HepG2 (cell line): ENCODE results near the gene NEU4. TPM values are rescaled to one million over a fixed set of nuclear protein-coding genes. Genes with fewer than 3 reads are reported as not detected.
A peak's percentile ranks its signal among the peaks of the same experiment; 100 is the strongest.

ENCODE experiments used
- CHCHD3 ChIP-seq: sonication (generic); formaldehyde crosslinking; IDR thresholded peaks from 2 replicates; pipeline ENCODE4 v1.8.0; 2022; ENCODE audit warnings: mild to moderate bottlenecking, missing genetic modification reagents, moderate library complexity
- DPF2 ChIP-seq: sonication (generic); formaldehyde crosslinking; IDR thresholded peaks from 2 replicates; pipeline ENCODE4 v1.4.0; 2020; ENCODE audit warnings: mild to moderate bottlenecking, low read depth, missing genetic modification reagents, borderline replicate concordance
- IRF2 ChIP-seq: IDR thresholded peaks from 2 replicates; pipeline ENCODE4 v1.6.1; 2018; ENCODE audit warnings: missing genetic modification reagents, missing compliant biosample characterization
- KAT7 ChIP-seq: IDR thresholded peaks from 2 replicates; pipeline ENCODE4 v1.6.1; 2018; ENCODE audit warnings: borderline replicate concordance, missing compliant biosample characterization
- MLLT10 ChIP-seq: sonication (generic); formaldehyde crosslinking; IDR thresholded peaks from 2 replicates; pipeline ENCODE4 v1.4.0; 2020; ENCODE audit warnings: missing genetic modification reagents
- MYC ChIP-seq: sonication (generic); formaldehyde crosslinking; IDR thresholded peaks from 2 replicates; pipeline ENCODE4 v1.9.0; 2021; ENCODE audit warnings: missing genetic modification reagents, borderline replicate concordance
- NPAS2 ChIP-seq: sonication (generic); formaldehyde crosslinking; IDR thresholded peaks from 2 replicates; pipeline ENCODE4 v1.8.0; 2022; ENCODE audit warnings: mild to moderate bottlenecking, missing genetic modification reagents, borderline replicate concordance
- NR1H2 ChIP-seq: sonication (generic); formaldehyde crosslinking; IDR thresholded peaks from 2 replicates; pipeline ENCODE4 v1.8.1; 2022; ENCODE audit warnings: low read depth, missing genetic modification reagents, borderline replicate concordance
- PAF1 ChIP-seq: IDR thresholded peaks from 2 replicates; pipeline ENCODE4 v1.6.1; 2016; ENCODE audit warnings: missing genetic modification reagents, missing compliant biosample characterization
- POLR2A ChIP-seq, 2 experiments: IDR thresholded peaks; 2 replicates each; pipeline ENCODE4 v1.6.1; 2011; ENCODE audit warnings: low read depth in 2 of 2, low read length in 2 of 2, mild to moderate bottlenecking in 1 of 2, moderate library complexity in 1 of 2; ENCODE audit not compliant: insufficient read depth in 1 of 2
- POLR2G ChIP-seq: fragments of 200-400 bp; formaldehyde crosslinking; IDR thresholded peaks from 2 replicates; pipeline ENCODE4 v1.6.1; 2018; ENCODE audit warnings: mild to moderate bottlenecking, low read depth, low read length, moderate library complexity
- SNAPC2 ChIP-seq: sonication (generic); formaldehyde crosslinking; IDR thresholded peaks from 2 replicates; pipeline ENCODE4 v1.8.1; 2022; ENCODE audit warnings: mild to moderate bottlenecking, missing genetic modification reagents
- TBP ChIP-seq: sonication (generic); formaldehyde crosslinking; IDR thresholded peaks from 2 replicates; pipeline ENCODE4 v1.5.0; 2020; ENCODE audit warnings: missing genetic modification reagents
- TGIF2 ChIP-seq: IDR thresholded peaks from 2 replicates; pipeline ENCODE4 v1.6.1; 2016; ENCODE audit warnings: control low read depth, missing compliant biosample characterization
- TRIM24 ChIP-seq: sonication (generic); formaldehyde crosslinking; IDR thresholded peaks from 2 replicates; pipeline ENCODE4 v1.8.0; 2022; ENCODE audit warnings: mild to moderate bottlenecking, missing genetic modification reagents
- WIZ ChIP-seq: sonication (generic); formaldehyde crosslinking; IDR thresholded peaks from 2 replicates; pipeline ENCODE4 v1.5.1; 2020; ENCODE audit warnings: mild to moderate bottlenecking, missing genetic modification reagents
- ZFP90 ChIP-seq: sonication (generic); formaldehyde crosslinking; IDR thresholded peaks from 2 replicates; pipeline ENCODE4 v1.8.0; 2022; ENCODE audit warnings: missing genetic modification reagents, mild to moderate bottlenecking, inconsistent platforms, borderline replicate concordance
- ZNF34 ChIP-seq: sonication (generic); formaldehyde crosslinking; IDR thresholded peaks from 2 replicates; pipeline ENCODE4 v1.4.0; 2020; ENCODE audit warnings: mild to moderate bottlenecking, missing genetic modification reagents, borderline replicate concordance
- ZNF441 ChIP-seq: sonication (generic); formaldehyde crosslinking; IDR thresholded peaks from 2 replicates; pipeline ENCODE4 v1.7.0; 2021; ENCODE audit warnings: missing genetic modification reagents, borderline replicate concordance
- ZNF788 ChIP-seq: sonication (generic); formaldehyde crosslinking; IDR thresholded peaks from 2 replicates; pipeline ENCODE4 v1.5.0; 2020; ENCODE audit warnings: mild to moderate bottlenecking, missing genetic modification reagents, borderline replicate concordance
- polyA plus RNA-seq, 8 experiments: library from polyadenylated mRNA; depleted of rRNA in 3 of 8; stranded (reverse) in 7 of 8; unstranded in 1 of 8; fragments of >200 nt; fragmentation: Illumina TruSeq in 4 of 8; extraction: Trizol in 4 of 8; gene quantifications; 2 replicates each; pipeline versions ENCODE4 v1.2.1 to v1.2.3, GENCODE V29; 2011 to 2016; ENCODE audit warnings: low read depth in 4 of 8, missing spikeins in 1 of 8, mixed read lengths in 1 of 8; ENCODE audit not compliant: insufficient read depth in 1 of 8
- total RNA-seq, 5 experiments: library from RNA; depleted of rRNA; stranded (reverse); fragments of >200 nt; fragmentation: Illumina TruSeq; extraction: Trizol; gene quantifications; 2 replicates each; pipeline ENCODE4 v1.2.3, GENCODE V29; 2016; ENCODE audit warnings: low read depth in 1 of 5
- TF ChIP-seq, protein P1 (sequence below): sonication (generic); formaldehyde crosslinking; IDR thresholded peaks from 2 replicates; pipeline ENCODE4 v1.5.0; 2020; ENCODE audit warnings: missing genetic modification reagents
- TF ChIP-seq, protein P2 (sequence below): IDR thresholded peaks from 2 replicates; pipeline ENCODE4 v1.6.1; 2016
- TF ChIP-seq, protein P3 (sequence below): sonication (generic); formaldehyde crosslinking; IDR thresholded peaks from 2 replicates; pipeline ENCODE4 v1.4.0; 2020; ENCODE audit warnings: missing genetic modification reagents; ENCODE audit errors: not compliant biosample characterization
- TF ChIP-seq, protein P4 (sequence below): sonication (generic); formaldehyde crosslinking; IDR thresholded peaks from 2 replicates; pipeline ENCODE4 v1.5.0; 2020; ENCODE audit warnings: missing genetic modification reagents
- TF ChIP-seq, protein P5 (sequence below): sonication (generic); formaldehyde crosslinking; IDR thresholded peaks from 2 replicates; pipeline ENCODE4 v1.4.0; 2020; ENCODE audit warnings: missing genetic modification reagents
- TF ChIP-seq, protein P6 (sequence below): sonication (generic); formaldehyde crosslinking; IDR thresholded peaks from 2 replicates; pipeline ENCODE4 v1.8.1; 2023; ENCODE audit warnings: mild to moderate bottlenecking, missing genetic modification reagents, borderline replicate concordance
- TF ChIP-seq, protein P7 (sequence below): sonication (generic); formaldehyde crosslinking; IDR thresholded peaks from 2 replicates; pipeline ENCODE4 v1.4.0; 2020; ENCODE audit warnings: missing genetic modification reagents

The NEU4 gene
- total and polyA plus RNA-seq, 2 of the 13 experiments (the other 11 are each of a cell fraction or from before 2014, with no cell fraction given) = 53.5 to 107 TPM

DNA sequence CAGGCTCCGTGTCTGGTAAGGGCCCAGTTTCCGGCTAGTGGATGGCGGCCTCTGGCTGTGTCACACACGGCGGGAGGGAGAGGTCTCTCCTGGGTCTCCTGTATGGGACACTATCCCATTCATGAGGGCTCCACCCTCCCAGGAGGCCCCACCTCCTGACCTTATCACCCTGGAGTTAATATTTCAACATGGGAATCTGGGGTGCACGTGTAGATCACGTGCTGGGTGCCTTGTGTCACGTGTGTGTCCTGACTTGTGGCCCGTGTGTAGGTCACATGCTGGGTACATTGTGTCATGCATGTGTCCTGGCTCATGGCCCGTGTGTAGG, 9.9 kb downstream of the NEU4 start (continued):
- peak; percentile 83 for TF ChIP-seq PAF1 (CRISPR knock-in tag)
- peak; percentile 87; the same call in 1 of the 2 replicates for TF ChIP-seq MYC (CRISPR knock-in tag)
- TF ChIP-seq TRIM24 (CRISPR knock-in tag) = peak; percentile 99
- TF ChIP-seq ZNF441 (CRISPR knock-in tag) = peak; percentile 64; the same call in 1 of the 2 replicates
- TF ChIP-seq, protein P1, sequence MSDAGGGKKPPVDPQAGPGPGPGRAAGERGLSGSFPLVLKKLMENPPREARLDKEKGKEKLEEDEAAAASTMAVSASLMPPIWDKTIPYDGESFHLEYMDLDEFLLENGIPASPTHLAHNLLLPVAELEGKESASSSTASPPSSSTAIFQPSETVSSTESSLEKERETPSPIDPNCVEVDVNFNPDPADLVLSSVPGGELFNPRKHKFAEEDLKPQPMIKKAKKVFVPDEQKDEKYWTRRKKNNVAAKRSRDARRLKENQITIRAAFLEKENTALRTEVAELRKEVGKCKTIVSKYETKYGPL = no peak
- TF ChIP-seq, protein P2, sequence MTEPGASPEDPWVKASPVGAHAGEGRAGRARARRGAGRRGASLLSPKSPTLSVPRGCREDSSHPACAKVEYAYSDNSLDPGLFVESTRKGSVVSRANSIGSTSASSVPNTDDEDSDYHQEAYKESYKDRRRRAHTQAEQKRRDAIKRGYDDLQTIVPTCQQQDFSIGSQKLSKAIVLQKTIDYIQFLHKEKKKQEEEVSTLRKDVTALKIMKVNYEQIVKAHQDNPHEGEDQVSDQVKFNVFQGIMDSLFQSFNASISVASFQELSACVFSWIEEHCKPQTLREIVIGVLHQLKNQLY (CRISPR knock-in tag) = peak; percentile 100
- no peak for TF ChIP-seq WIZ (CRISPR knock-in tag)
- TF ChIP-seq CHCHD3 (CRISPR knock-in tag) = peak; percentile 52; the same call in 1 of the 2 replicates
- TF ChIP-seq, protein P3, sequence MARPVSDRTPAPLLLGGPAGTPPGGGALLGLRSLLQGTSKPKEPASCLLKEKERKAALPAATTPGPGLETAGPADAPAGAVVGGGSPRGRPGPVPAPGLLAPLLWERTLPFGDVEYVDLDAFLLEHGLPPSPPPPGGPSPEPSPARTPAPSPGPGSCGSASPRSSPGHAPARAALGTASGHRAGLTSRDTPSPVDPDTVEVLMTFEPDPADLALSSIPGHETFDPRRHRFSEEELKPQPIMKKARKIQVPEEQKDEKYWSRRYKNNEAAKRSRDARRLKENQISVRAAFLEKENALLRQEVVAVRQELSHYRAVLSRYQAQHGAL (CRISPR knock-in tag) = no peak
- TF ChIP-seq POLR2A (IDR thresholded peaks at IDR 0.05; ENCODE audit: insufficient read depth in 1 of 2, low read depth in 2 of 2, low read length in 2 of 2) = peak in 1 of 2 experiments; percentile 61; a peak in 2 of 4 replicates
- TF ChIP-seq ZNF34 (CRISPR knock-in tag) = peak; percentile 29; the same call in 1 of the 2 replicates
- TF ChIP-seq TGIF2 (CRISPR knock-in tag) = peak; percentile 98
- TF ChIP-seq ZNF788 (CRISPR knock-in tag) = peak; percentile 91; the same call in 1 of the 2 replicates
- no peak for TF ChIP-seq NR1H2 (CRISPR knock-in tag)
- TF ChIP-seq NPAS2 (CRISPR knock-in tag) = peak; percentile 96
- TF ChIP-seq, protein P4, sequence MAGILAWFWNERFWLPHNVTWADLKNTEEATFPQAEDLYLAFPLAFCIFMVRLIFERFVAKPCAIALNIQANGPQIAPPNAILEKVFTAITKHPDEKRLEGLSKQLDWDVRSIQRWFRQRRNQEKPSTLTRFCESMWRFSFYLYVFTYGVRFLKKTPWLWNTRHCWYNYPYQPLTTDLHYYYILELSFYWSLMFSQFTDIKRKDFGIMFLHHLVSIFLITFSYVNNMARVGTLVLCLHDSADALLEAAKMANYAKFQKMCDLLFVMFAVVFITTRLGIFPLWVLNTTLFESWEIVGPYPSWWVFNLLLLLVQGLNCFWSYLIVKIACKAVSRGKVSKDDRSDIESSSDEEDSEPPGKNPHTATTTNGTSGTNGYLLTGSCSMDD (CRISPR knock-in tag) = no peak
- TF ChIP-seq TBP = no peak
- peak; percentile 83 for TF ChIP-seq IRF2 (CRISPR knock-in tag)
- TF ChIP-seq DPF2 (CRISPR knock-in tag) = peak; percentile 47; the same call in 1 of the 2 replicates
- no peak for TF ChIP-seq MLLT10
- TF ChIP-seq, protein P5, sequence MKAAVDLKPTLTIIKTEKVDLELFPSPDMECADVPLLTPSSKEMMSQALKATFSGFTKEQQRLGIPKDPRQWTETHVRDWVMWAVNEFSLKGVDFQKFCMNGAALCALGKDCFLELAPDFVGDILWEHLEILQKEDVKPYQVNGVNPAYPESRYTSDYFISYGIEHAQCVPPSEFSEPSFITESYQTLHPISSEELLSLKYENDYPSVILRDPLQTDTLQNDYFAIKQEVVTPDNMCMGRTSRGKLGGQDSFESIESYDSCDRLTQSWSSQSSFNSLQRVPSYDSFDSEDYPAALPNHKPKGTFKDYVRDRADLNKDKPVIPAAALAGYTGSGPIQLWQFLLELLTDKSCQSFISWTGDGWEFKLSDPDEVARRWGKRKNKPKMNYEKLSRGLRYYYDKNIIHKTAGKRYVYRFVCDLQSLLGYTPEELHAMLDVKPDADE (CRISPR knock-in tag) = no peak
- TF ChIP-seq, protein P6, sequence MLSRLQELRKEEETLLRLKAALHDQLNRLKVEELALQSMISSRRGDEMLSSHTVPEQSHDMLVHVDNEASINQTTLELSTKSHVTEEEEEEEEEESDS (CRISPR knock-in tag) = 0 out of 2 replicates have a peak, but pooled peaks have one; percentile 75
- no peak for TF ChIP-seq KAT7 (CRISPR knock-in tag)
- TF ChIP-seq, protein P7, sequence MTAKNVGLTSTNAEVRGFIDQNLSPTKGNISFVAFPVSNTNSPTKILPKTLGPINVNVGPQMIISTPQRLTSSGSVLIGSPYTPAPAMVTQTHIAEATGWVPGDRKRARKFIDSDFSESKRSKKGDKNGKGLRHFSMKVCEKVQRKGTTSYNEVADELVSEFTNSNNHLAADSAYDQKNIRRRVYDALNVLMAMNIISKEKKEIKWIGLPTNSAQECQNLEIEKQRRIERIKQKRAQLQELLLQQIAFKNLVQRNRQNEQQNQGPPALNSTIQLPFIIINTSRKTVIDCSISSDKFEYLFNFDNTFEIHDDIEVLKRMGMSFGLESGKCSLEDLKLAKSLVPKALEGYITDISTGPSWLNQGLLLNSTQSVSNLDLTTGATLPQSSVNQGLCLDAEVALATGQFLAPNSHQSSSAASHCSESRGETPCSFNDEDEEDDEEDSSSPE (CRISPR knock-in tag) = peak; percentile 68
- TF ChIP-seq SNAPC2 (CRISPR knock-in tag) = peak; percentile 67; the same call in 1 of the 2 replicates
- peak; percentile 46; the same call in 1 of the 2 replicates for TF ChIP-seq ZFP90 (CRISPR knock-in tag)
- TF ChIP-seq POLR2G = peak; percentile 60
